ENCODE measurements around the gene IDH2.
"Not testable (repeated sequence)": the region's sequence is repeated elsewhere in the genome, so short reads cannot be mapped to it uniquely, and the experiment has no call there.

The IDH2 gene

DNA sequence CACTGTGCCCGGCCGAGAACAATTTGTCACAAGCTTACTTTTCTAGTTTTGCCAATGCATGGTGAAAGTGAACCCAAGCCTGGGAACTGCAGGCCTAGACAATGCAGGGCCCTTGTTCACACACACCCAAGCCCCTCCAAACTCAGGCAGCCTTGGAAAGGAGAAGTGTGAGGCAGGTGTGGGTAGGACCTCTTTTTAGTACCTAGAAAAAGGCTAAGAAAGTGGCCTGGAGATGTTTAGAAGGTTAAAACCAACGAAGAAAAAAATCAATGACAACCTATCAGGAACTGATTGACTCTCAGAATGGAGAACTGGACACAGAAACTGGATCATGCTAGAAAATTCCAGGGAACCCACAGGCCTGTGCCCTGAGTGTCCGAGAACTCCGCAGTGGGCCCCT, 18.8 kb downstream of the IDH2 start:
- no peak for DNase-seq

DNA sequence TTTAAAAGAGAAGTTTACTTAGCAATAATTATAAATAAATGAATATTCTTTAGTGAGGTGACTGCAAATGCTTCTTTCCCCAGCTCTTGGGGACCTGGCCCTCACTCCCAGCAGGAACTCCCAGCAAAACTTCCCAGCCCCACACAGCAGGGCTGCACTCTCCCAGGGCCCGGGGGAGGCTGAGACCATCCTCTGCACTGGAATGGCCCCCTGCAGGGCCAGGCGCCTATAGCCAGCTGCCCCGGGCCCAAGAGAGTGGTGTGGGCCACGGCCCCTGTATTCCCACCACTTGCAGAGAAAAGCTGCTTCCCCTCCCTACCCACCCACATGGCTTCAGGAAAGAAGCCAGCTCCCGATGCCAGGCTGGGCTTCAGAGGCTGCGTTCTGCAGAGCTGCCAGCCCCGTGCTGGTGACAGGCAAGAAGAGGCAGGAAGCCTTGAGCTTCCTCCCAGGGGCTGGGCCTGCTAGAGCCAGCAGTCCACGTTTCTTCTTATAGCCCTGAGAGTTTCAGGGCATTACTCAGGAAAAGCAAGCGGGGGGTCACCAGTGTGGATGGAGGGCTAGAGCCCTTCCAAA, 20.0 kb downstream of the IDH2 start:
- DNase-seq, result no peak

DNA sequence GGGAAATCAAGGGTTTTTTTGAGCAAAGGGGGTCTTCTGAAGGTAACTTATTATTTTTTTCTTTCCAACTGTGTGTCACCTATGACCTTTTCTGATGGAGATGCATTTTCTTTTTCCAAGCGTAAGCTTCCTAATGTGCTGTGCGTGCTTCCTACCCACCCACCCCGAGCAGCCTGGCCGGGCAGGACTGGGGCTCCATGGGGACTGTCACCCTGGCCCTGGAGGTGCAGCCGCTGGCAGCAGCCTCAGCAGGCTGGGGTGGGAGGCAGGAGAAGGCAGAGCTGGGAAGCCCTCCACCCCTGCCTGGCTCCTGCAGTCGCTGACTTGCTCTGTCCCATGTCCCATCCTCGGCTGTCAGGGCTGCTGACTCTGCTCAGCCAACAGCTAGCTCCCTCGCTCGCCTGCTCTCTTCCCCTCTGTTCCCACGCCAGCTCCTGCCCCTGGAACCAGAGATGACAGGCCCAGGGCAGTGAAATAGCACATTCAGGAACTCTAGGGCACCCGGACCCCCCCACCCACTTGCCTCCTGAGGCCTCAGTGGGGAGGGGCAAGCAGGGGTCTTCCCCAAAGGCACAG, 21.4 kb downstream of the IDH2 start:
- DNase-seq, result no peak

DNA sequence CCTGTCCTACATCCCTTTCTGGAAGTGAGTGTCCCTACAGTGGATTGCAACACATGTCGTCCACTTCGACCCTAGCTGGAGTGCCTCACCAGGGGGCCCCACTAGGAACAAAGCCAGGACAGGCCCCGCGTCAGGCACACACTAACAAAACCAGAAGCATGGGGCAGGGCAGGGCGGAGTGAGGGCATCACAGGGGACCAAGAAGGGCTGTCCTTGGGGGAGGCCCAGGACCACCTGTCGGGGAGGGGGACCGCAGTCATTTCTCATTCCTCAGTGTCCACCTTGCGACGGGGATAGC, 21.9 kb downstream of the IDH2 start:
- DNase-seq, result no peak

DNA sequence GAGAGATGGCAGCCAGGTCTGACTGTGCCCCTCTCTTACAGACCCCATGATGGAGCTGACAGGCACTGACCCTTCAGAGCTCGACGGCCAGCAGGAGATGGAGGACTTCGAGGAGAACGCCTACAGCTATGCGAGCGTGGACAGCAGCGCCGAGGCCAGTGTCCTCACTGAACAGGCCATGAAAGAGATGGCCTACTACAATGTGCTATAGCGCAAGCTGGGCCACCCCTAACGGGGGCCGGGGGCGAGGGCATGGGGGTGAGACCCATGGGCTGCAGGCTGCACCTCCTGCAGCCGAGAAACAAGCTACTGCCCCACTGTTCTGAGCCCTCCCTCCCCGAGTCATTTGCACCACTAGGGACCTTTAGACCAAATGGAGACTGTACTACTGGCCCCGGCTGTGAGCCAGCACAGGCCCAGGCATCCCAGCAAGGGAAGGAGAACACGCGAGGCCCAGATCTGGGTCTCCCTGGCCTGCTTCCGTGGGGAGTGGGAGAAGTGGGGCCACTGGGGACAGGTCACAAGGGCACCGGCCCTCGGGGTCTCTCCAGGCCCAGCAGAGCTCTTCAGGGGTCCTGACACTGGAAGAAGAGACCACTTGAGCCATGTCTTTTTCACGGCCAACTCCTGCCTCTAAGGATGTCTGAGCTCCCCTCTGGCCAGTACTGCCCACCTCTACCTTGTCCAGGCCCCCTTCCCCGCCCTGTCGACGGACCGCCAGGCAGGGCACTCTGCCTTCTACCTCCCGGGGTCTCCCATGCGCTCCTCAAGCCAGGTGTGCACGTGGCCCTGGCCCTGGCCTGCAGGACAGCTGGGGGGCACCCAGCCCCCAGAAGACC, 22.4 kb downstream of the IDH2 start:
- no peak for DNase-seq

DNA sequence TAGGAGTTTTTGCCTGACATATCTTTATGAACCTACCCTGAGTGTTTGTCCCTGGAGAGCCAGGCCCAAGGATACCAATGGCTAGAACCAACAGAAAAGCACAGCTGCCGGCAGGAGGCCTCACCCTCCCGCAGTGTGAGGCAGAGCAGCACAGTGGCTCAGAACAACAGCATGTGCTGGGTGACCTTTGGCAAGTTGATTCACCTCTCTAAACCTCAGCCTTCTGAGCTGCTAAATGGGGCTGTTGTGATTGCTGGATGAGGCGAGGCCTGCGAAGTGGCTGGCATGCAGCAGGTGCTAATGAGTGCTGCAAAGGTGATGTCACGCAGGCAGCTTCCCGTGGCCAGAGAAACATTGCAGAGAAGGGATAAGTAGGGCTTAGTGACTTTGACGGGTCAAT, 23.3 kb downstream of the IDH2 start:
- no peak for DNase-seq

DNA sequence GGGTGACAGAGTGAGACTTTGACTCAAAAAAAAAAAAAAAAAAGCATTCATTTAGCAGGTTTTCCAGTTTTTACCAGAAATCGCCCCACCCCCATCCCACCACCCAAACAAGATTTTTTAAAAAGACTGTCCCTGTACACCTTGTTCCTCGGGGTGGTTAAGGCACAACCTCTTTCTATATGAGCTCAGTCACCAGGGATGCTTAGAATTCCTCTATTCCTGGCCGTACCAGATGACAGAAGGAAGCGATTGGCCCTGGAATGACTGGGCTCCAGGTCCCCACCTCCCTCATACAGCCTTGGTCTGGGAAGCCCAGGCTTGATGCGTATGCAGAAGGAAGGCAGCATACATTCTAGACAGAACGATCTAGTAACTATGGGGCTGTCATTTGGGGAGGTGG, 25.6 kb downstream of the IDH2 start:
- DNase-seq, result no peak

DNA sequence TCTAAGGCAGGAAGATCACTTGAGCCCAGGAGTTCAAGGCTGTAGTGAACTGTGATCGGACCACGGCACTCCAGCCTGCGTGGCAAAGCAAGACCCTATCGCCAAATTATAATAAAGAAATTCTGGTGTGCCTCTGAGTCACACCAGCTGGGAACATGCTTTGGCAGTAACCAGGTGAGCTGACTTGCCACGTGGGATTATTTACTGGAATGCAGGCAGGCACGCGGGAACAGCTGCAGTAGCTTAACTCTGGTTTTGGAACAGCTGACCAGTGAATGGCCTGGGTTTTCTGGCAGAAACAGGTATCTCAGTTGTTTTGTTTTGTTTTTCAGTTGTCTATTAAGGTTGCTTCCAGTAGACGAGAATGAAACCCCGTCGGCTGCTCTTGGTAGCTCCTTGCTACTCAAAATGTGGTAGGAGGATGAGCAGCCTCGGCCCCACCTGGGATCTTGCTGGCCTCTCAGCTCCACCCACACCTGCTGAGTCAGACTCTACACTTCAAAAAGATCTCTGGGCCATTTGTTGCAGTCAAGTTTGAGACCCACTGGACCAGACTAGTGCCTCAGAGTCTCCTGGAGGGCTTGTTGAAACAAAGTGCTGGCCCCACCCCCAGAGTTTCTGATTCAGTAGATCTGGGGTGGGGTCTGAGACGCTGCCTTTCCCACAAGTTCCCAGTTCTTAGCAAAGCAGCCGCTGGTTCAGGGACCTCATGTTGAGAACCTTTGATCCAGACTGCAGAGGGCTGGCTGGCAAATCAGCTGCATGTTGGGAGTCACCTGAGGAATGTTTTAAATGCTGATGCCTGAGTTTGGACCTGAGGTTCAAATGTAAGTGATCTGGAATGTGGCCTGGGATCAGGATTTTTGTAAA, 26.6 kb downstream of the IDH2 start:
- DNase-seq, result no peak

DNA sequence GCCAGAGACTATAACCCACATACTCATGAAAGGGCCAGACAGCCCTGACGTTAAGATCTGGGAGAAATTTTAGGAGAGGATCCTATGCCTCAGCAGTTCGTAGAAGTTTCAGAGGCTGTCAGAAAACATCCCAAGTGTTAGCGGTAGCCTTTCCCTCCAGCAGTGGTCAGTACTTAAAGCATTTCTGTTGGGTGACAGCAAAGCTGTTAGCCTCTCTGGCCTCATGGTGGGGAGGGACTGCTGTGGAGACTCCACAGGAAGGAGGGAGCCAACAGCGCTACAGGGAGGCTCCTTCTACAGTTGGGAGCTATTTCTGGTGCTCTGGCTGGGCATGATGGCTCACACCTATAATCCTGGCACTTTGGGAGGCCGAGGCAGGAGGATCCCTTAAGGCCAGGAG, 27.4 kb downstream of the IDH2 start:
- DNase-seq, result no peak

DNA sequence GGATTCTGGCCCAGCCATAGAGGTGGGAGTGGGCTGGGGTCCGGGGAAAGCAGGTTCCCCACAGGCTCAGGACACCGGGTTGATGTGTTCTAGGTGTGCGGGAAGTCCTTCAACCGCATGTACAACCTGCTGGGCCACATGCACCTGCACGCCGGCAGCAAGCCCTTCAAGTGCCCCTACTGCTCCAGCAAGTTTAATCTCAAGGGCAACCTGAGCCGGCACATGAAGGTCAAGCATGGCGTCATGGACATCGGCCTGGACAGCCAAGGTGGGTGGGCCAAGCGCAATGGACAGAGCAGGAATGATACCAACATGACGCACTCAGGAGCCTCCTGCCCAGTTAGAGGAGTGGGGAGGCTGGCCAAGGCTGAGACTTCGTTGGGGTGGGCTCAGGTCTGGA, 28.2 kb downstream of the IDH2 start:
- no peak for DNase-seq

DNA sequence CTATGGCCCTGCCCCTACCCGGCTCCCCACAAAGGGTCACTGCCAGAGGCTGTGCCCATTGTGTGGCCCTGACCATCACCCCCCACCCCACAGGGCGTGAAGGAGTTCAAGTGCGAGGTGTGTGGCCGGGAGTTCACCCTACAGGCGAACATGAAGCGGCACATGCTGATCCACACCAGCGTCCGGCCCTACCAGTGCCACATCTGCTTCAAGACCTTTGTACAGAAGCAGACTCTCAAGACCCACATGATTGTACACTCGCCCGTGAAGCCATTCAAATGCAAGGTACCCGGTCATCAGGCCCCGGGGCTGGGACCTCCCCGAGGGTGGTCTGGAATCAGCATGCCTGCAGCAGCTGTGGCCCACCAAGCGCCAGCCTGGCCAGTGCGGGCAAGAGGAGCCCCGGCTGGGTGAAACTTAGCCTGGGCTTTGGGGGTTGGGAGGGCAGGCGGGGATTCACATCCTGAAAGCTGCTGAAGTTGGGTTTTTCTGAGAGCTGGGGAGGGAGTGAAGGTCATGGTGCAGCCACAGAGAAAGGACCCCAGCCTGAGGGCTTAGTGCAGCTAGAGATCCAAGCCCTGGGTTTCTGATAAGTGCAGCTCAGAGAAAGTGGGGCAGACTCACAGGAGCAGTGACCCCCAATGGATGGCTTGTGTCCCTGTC, 29.2 kb downstream of the IDH2 start:
- DNase-seq, result no peak

DNA sequence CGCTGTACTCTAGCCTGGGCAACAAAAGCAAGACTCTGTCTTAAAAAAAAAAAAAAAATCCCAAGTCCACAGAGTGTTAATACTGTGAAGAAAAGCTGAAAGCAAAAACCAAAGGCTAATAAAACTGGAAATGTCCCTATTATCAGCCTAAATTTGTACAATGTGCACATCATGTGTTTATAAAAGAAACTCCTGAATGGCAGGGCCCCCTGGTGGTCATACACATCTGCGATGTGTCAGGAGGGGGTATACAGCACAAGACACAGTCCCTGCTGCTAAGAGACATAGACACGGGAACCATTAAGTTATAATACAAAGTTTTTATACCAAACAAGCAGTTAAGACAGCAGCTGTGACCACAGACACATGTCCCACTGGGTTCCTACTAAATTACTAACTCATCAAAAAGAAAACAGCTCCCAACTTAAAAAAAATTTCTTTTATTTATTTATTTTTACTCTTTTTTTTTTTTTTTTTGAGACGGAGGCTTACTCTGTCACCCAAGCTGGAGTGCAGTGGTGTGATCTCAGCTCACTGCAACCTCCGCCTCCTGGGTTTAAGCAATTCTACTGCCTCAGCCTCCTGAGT, 31.0 kb downstream of the IDH2 start:
- DNase-seq, result peak; percentile 78

DNA sequence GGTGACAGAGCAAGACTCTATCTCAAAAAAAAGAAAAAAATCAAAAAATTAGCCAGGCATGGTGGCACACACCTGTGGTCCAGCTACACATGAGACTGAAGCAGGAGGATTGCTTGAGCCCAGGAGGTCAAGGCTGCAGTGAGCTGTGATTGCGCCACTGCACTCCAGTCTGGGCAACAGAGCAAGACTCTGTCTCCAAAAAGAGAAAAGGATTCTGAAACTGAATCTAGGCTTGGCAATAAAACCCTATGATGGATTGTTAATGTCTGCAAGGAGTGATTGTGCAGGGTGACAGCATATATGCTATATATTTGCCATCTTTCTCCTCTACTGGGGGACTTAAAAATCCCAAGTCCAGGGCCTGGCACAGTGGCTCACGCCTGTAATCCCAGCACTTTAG, 31.6 kb downstream of the IDH2 start:
- not testable (repeated sequence) for DNase-seq

DNA sequence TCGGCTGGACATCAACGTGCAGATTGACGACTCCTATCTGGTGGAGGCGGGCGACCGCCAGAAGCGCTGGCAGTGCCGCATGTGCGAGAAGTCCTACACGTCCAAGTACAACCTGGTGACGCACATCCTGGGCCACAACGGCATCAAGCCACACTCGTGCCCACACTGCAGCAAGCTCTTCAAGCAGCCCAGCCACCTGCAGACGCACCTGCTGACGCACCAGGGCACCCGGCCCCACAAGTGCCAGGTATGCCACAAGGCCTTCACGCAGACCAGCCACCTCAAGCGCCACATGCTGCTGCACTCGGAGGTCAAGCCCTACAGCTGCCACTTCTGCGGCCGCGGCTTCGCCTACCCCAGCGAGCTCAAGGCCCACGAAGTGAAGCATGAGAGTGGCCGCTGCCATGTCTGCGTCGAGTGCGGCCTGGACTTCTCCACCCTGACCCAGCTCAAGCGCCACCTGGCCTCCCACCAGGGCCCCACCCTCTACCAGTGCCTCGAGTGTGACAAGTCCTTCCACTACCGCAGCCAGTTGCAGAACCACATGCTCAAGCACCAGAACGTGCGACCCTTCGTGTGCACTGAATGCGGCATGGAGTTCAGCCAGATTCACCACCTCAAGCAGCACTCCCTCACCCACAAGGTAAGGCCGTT, 34.2 kb downstream of the IDH2 start:
- DNase-seq, result no peak

DNA sequence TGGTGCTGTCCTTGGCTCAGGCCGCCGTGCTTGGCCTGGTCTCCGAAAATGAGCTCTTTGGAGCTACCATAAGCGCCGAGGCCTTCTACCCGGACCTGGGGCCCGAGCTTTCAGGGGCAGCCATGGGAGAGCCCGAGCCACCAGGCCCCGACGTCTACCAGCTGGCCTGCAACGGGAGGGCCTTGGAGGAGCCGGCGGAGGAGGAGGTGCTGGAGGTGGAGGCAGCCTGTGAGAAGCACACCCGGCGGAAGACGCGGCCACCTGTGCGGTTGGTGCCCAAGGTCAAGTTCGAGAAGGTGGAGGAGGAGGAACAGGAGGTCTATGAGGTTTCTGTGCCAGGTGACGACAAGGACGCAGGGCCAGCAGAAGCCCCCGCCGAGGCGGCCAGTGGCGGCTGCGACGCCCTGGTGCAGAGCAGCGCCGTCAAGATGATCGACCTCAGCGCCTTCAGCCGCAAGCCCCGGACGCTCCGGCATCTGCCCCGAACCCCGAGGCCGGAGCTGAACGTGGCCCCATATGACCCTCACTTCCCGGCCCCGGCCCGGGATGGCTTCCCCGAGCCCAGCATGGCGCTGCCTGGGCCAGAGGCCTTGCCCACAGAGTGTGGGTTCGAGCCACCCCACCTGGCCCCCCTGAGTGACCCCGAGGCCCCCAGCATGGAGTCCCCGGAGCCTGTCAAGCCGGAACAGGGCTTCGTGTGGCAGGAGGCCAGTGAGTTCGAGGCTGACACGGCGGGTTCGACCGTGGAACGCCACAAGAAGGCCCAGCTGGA, 34.9 kb downstream of the IDH2 start:
- no peak for DNase-seq

DNA sequence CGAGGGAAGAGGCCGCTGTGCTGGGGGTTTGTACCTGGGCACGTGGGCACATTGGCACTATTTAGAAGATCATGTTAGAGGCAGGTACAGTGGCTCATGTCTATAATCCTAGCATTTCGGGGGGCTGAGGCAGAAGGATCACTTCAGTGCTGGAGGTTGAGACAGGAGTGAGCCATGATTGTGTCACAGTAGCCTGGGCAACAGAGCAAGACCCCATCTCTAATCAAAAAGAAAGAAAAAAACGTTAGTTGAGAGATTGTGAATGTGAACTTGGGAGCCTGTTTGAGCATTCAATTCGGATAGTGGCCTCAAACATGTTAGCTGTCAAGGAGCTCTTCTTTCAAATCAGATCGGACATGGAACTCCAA, 36.6 kb downstream of the IDH2 start:
- no peak for DNase-seq

DNA sequence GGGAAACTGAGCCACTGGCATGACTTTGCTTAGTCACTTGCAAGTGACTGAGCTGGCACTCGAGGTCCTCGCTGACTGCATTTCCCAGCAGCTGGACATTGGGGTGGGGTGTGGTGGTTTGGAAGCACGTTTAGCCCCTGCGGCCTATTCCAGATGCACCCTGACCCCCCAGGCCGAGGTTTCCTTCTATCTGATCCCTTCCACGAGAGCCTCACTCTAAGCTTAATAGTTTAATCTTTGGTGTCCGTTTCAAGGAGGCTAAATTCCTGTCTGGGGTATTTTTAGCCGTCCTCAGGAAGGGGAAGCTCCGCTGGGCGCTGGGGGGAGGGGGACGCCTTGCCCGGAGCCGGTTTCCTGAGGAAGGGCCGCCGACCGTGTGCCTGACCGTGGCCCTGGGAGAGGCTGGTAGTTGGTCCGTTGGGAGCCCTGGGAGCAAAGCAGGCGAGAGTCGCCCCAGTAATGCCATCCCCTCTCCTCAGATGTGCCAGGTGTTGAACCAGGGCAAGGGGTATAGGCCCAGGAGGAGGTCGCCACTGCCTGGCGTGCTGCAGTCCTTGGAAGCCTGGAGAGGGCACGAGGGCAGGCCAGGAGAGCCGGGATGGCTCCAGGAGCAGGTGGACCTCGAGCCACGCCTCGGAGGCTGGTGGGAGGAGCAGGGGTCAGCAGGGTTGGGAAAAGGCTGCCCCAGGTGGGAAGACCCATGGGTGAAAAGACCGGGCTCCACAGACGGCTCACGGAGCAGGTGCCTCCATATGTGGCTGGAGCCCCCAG, 37.2 kb downstream of the IDH2 start:
- DNase-seq, result no peak

DNA sequence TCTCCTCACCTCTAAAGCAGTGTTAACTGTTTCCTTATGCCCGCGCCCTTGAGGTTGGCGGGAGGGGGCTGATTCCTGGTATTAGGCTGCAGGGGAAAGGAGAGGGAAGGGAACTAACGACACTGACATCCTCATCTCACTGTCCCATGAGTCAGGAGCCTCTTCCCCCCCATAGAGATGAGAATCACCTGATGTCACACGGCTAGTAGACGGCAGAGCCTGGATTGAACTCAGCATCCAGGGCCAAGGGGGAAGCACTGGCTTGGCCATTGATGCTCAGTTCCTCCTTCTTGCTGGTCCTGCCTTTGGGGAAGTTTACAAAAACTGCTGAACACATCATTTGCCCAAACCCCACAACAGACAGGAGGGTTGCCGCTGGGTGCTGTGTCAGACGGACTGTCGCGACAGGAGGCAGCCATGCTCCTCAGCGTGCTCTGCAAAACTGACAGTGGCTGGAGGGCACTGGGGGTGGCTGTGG, 38.5 kb downstream of the IDH2 start:
- no peak for DNase-seq

DNA sequence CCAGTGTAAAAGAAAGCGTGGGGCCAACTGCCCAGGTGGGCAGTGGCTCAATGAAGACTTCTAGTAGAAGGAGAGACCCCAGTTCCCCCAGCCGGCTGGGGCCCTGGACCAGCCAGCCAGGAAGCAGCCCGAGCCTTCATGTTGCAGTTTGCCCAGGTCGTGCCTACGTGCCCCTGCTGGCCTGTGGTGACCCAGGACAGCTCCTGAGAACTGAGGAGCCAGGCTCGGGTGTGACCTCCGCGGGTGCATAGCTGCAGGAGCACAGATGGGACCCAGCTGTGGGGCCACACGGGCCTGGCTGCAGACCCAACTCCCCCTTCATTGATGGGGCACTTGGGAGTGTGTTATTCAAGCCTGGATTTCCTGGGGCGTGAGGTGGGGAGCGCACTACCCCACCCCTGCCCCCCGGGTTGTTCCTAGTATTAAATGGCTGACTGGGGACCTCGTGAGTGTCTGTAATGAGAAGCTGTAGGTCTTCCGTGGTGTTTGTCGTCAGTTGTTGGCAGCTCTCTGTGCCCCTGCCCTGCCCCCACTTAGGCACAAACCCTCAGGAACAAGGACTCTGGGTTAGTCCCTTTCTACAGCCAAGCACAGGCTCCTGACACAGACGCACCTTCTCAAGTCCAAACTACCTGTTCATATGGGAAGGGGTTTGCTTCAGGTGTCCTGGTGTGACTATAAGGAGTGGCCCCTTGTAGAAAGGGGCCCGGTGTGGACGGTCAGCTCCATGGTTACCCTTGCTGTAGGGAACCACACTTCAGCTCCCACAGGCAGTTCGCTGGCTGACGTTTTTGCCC, 39.1 kb downstream of the IDH2 start:
- no peak for DNase-seq

All from fibroblast of skin of right biceps (primary cell).